ENCODE data around the gene PCDHGB7.

- TF ChIP-seq POLR2A (IDR thresholded peaks at IDR 0.05; ENCODE audit: low read depth, low read length) (no peak), TAF1 (IDR thresholded peaks at IDR 0.05; ENCODE audit: low read depth, low read length) (no peak)
These were observed 5.3 kb downstream of the PCDHGB7 start for GRCh38 chr5:141422742-141423291.

Measured in GM12891 (cell line).